NCI-H187 treated with DMSO at 0.1 percent for 48 hours (cell line): ENCODE measurements around the gene FNTB.

Experiments
- DNase-seq: peaks from one replicate; lab custom pipeline; 2025; lab: John Stamatoyannopoulos, UW

FNTB gene

GRCh38 chr14:64979336-64980074, 7.2 kb upstream of the FNTB start:
- peak; percentile 70 for DNase-seq

DNA sequence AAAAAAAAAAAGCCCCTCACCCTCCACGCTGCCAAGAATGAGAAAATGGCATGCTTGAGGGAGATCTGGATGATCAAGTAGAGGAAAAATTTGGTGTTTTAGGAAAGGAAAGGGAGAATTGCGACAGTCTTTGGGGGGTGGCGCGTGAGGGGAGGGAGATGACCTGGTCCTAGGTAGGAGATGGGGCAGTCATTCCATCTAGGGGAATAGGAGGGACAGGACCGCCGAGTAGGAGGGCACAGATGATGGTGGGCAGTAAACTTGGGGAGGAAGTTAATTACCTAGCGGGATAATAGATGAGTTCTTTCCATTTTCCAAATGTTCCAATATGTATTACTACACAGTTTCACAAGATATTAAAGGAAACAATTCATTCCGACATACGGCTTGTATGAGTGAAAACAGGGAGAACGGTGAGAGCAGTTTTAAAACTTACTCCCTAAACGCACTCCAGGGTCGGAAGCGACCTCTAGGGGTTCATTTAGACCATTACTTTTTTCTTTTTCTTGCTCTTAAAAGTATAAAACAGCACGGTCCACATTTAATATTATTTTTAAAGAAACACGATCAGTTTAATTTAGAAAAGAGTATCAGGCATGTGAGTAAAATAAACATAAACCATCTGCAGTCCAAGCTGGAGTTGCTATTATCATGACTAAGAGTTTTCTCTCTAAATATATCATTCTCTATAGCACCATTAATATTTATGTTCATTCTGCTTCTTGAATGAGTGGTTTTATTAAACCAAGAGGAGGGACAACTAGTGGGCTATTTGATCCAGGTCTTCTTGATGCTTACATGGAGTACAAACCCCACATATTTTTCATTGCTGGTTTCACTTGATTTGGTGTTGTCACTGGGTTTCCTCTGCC, 3.0 kb upstream of the FNTB start:
- DNase-seq, result no peak

DNA sequence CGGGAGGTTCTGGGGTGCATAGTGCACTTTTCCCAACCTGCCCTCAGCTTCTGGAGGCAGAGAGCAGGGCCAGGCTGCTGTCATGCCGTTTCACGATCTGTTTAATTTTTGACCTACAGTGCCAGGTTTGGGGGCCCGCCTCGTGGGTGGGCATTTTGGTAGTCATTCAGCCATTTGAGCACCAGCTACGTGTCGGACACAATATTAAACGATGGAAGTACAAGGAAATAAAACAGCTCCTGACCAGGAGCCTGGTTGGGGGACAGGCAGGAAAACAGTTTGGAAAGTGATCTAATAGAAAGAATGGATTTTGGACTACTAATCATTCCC, 708 bp downstream of the FNTB start:
- no peak for DNase-seq

DNA sequence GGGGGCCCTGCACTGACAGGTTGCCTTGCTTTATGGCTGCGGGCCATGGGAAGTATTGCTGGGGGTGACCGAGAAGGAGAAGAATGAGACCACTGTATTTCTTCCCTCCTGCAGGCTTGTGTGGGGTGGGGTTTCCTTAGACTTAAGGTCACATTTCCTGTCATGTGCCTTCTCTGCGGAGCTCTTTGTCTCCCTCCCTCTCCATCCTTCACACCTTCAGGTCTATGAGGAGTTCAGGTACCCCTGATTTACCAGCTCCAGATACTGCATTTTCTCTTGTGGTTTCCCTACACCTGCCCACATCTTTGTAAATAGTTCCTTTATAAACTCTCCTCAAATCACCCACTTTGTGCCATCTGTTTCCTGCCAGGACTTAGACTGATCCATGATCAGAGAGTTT, 3.6 kb downstream of the FNTB start:
- no peak for DNase-seq

- DNase-seq, result no peak
These were observed 4.2 kb downstream of the FNTB start for GRCh38 chr14:64990939-64991338.

DNA sequence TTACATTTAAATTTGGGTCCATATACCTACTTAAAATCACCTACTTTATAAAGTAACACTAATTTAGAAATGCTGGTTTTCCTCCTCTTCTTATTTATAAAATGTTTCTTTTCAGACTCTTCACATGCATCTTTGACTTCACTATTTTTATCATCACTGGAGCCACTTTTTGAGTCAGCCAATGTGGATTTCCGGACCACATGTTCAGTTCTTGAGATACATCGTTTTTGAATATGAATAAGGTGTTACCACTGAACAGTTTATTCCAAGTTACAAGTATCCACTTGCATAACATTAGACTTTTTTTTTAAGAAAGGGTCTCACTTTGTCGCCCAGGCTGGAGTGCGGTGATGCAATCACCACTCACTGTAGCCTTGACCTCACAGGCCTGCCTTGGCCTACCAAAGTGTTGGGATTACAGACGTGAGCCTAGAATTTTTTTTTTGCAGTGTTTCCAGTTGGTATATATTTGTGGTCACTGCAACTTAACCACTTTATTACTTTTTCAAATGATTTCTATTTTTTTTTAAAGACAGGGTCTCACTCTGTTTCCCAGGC, 5.7 kb downstream of the FNTB start:
- DNase-seq, result no peak

GRCh38 chr14:64993266-64993930, 6.7 kb downstream of the FNTB start:
- no peak for DNase-seq

GRCh38 chr14:64994540-64994939, 7.8 kb downstream of the FNTB start:
- DNase-seq, result no peak

- no peak for DNase-seq
These were observed 8.6 kb downstream of the FNTB start for GRCh38 chr14:64995291-64995690.

GRCh38 chr14:64997108-64997794, 10.6 kb downstream of the FNTB start:
- no peak for DNase-seq

DNA sequence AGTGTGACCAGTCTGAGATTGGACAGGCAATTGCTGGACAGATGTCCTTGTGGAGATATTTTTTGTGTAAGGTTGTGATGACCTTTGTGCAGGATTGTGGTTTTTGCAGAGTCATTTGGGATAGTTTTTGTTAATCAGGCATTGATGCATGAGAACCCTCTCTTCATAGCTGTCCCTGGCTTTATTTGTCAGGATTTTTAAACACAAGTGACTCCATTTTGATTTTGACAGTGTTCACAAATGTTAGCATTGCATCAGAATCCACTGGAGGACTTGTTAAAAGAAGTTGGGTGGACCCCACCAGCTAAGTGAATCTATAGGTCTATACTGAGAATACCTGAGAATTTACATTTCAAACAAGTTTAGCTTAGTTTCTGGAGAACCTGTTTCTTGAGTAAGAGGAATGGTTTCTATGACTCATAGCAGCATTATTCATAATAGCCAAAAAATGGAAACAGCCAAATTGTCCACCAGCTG, 11.8 kb downstream of the FNTB start:
- no peak for DNase-seq

- DNase-seq, result no peak
These were observed 14.3 kb downstream of the FNTB start for GRCh38 chr14:65000898-65001591.

DNA sequence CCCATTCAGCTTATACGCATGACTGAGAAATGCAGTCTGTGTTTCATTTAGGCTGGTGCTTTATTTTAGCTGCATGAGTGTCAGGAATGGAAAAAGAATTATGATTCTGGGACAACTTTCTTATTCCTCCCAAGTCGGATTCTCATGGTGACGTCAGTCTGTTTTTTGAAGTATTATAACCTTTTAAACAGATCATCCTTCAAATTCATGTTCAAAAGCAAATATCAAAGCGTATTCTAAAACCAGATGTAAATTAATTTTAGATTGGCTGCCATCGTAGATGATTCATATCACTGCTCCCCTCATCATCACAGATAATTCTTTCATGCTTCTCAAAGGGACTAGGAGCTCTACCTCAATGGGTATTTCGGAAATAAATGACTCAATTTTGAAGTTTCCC, 15.0 kb downstream of the FNTB start:
- DNase-seq, result no peak

DNA sequence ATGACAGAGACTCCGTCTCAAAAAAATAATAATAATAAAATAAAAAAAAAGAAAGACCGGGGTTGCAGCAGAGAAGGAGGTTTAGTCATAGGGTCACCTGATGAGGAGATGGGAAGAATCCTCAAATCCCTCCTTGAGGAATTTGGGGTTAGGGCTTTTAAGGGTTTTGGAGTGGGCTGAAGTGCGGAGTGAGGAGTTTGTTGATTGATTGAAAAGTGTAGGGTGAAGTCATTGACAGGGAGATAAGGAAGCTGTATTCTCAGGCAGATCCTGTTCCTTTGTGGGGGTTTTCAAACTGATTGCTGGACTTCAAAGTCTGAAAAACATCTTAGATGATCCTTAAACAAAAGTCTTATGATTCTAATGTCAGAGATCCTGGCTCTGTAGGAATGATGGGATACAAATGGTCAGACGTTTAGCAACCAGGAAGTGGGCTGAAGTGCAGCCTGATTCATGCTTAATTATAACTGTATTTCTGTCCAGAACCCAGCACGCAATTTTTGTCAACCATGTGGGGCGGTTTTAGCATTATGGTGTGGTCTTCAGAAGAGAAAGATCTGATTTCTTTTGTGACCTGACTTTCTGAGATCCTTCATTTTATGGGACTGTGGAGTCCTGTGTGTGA, 16.0 kb downstream of the FNTB start:
- no peak for DNase-seq

DNA sequence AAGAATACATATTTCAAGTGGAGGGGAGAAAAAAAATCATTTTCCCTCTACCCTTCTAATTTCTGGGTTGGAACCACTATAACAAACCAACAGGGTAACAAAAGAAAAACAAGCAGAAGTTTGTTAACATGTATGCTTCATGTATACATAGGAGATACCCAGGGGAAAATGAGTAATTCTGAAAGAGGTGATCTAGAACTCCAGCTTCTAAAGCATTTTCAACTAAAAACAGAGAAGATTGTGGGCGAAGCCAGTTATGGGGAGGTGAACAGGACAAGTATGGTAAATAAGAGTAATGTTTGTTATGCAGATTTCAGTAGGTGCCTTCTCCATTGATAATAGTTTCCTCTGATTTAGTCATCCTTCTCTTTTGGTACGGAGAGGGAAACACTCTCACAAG, 16.7 kb downstream of the FNTB start:
- no peak for DNase-seq

- no peak for DNase-seq
These were observed 19.6 kb downstream of the FNTB start for GRCh38 chr14:65006261-65006721.

- DNase-seq, result no peak
These were observed 20.5 kb downstream of the FNTB start for GRCh38 chr14:65007202-65007601.

DNA sequence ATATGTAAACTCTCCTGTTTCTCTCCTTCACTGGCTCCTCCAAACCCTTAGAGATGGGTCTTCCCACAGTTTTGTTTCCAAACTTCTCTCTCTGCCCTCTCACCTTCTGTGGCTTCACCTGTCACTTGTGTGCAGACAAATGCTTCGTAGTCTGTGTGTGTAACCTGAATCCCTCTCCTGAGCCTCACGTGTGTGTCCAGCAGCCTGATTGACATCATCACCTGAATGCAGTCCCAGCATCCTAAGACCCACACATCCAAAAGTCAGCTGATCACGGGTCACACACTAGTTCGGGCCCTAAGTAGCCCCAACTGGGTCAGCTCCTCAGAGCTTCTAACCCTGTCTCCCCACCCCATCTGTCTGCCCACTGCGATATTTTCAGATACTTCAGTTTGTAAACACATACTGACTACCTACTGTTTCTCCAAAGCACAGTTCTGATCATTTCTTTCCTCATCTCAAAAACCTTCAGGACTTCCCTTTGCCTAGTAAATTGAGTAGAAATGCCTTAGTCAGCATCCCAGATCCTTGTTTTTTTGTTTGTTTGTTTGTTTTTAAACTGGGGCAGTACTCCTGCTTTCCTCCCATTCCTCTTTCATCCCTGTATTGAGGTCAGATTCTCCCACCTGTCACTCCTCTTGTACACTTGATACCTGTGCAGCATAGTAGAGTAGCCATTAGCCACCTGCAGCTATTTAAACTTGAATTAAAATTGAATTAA, 23.7 kb downstream of the FNTB start:
- DNase-seq, result no peak

DNA sequence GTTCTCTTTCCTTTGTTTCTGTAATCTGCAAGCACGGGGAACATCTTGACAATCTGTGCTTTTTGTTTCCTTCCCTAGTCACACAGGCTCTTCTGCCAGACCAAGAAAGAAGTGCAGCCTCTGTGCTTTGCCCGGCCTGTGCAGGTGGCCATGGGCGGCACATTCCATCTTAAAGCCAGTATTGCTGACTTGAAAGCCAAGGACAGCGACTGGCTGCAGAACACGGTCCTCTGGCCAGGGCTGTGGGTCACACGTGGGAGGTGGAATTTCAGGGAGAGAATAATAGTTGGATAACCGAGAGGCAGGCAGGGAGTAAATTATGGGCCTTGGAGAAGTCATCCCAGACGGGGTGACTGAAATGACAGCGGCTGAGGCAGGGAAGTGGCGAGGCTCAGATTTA, 24.8 kb downstream of the FNTB start:
- no peak for DNase-seq

- DNase-seq, result no peak
These were observed 25.7 kb downstream of the FNTB start for GRCh38 chr14:65012353-65012752.
